Esophagus muscularis mucosa (tissue), 3 donors: Measurements from ENCODE around the gene DNAJA4.

Experiments
- POLR2A ChIP-seq: fragments of 450-650 bp; IDR thresholded peaks from one replicate; pipeline ENCODE4 v1.6.1; 2017; ENCODE audit warnings: antibody characterized with exemption, moderate library complexity, mild to moderate bottlenecking, low read depth
- TF ChIP-seq, protein P1 (sequence below), 3 experiments: fragments of 200-600 bp in 2 of 3; fragments of 450-650 bp in 1 of 3; sonication (generic) in 2 of 3; IDR thresholded peaks; one replicate each; pipeline ENCODE4 v1.5.1; 2017 to 2019; ENCODE audit warnings: antibody characterized with exemption in 3 of 3, mild to moderate bottlenecking in 2 of 3, moderate library complexity in 1 of 3

DNA sequence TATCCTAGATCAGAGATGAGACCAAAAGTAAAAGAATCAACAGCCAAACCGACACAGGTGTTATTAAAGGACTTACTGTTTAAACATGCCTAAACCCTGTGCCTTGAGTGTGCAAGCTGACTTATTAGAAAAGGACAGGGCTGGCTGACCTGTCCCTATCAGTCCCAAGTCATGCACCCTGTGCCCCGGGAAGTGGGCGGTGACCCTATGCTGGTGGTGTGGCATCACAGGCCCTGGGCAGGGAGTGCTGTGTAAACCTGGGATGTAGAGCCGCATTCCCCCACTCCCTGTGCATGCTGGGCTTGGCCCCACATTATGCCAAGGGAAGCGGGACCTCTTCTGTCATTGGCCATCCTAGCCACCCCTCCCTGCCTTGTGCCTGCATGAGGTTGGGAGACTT is 10.6 kb downstream of the DNAJA4 start:
- TF ChIP-seq, protein P1, sequence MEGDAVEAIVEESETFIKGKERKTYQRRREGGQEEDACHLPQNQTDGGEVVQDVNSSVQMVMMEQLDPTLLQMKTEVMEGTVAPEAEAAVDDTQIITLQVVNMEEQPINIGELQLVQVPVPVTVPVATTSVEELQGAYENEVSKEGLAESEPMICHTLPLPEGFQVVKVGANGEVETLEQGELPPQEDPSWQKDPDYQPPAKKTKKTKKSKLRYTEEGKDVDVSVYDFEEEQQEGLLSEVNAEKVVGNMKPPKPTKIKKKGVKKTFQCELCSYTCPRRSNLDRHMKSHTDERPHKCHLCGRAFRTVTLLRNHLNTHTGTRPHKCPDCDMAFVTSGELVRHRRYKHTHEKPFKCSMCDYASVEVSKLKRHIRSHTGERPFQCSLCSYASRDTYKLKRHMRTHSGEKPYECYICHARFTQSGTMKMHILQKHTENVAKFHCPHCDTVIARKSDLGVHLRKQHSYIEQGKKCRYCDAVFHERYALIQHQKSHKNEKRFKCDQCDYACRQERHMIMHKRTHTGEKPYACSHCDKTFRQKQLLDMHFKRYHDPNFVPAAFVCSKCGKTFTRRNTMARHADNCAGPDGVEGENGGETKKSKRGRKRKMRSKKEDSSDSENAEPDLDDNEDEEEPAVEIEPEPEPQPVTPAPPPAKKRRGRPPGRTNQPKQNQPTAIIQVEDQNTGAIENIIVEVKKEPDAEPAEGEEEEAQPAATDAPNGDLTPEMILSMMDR (IDR thresholded peaks at IDR 0.05), result no peak
- no peak for TF ChIP-seq POLR2A
